ENCODE data around the gene PADI3.

The PADI3 gene

GRCh38 chr1:17274186-17275170 lies 25.6 kb downstream of the PADI3 start:
- peak; percentile 57 for DNase-seq (ENCODE audit: low spot score)

- no peak for DNase-seq (ENCODE audit: low spot score)
Observed at GRCh38 chr1:17276568-17276967, 27.7 kb downstream of the PADI3 start.

- DNase-seq (ENCODE audit: low spot score): no peak
Observed at GRCh38 chr1:17277511-17278159, 28.7 kb downstream of the PADI3 start.

- no peak for DNase-seq (ENCODE audit: low spot score)
Observed at GRCh38 chr1:17278996-17279830, 30.3 kb downstream of the PADI3 start.

GRCh38 chr1:17280436-17280835 lies 31.5 kb downstream of the PADI3 start:
- no peak for DNase-seq (ENCODE audit: low spot score)

GRCh38 chr1:17280894-17281293 lies 32.0 kb downstream of the PADI3 start:
- no peak for DNase-seq (ENCODE audit: low spot score)

GRCh38 chr1:17281775-17282181 lies 32.9 kb downstream of the PADI3 start:
- no peak for DNase-seq (ENCODE audit: low spot score)

GRCh38 chr1:17282836-17283235 lies 33.9 kb downstream of the PADI3 start:
- DNase-seq (ENCODE audit: low spot score): no peak

- DNase-seq (ENCODE audit: low spot score): no peak
Observed at GRCh38 chr1:17286646-17287045, 37.7 kb downstream of the PADI3 start.

GRCh38 chr1:17287130-17287776 lies 38.4 kb downstream of the PADI3 start:
- DNase-seq (ENCODE audit: low spot score): no peak

GRCh38 chr1:17289721-17290120 lies 40.8 kb downstream of the PADI3 start:
- DNase-seq (ENCODE audit: low spot score): no peak

- DNase-seq (ENCODE audit: low spot score): no peak
Observed at GRCh38 chr1:17290553-17290952, 41.7 kb downstream of the PADI3 start.

GRCh38 chr1:17292299-17293160 lies 43.6 kb downstream of the PADI3 start:
- DNase-seq (ENCODE audit: low spot score): no peak

GRCh38 chr1:17293681-17294425 lies 45.0 kb downstream of the PADI3 start:
- DNase-seq (ENCODE audit: low spot score): no peak

GRCh38 chr1:17295292-17295691 lies 46.4 kb downstream of the PADI3 start:
- no peak for DNase-seq (ENCODE audit: low spot score)

- DNase-seq (ENCODE audit: low spot score): no peak
Observed at GRCh38 chr1:17296086-17296485, 47.2 kb downstream of the PADI3 start.

- DNase-seq (ENCODE audit: low spot score): no peak
Observed at GRCh38 chr1:17297991-17298390, 49.1 kb downstream of the PADI3 start.

- DNase-seq (ENCODE audit: low spot score): peak; percentile 17
Observed at GRCh38 chr1:17301767-17302166, 52.9 kb downstream of the PADI3 start.

GRCh38 chr1:17304151-17304825 lies 55.4 kb downstream of the PADI3 start:
- no peak for DNase-seq (ENCODE audit: low spot score)

- DNase-seq (ENCODE audit: low spot score): no peak
Observed at GRCh38 chr1:17304826-17305175, 55.9 kb downstream of the PADI3 start.

Measured in NAMALWA (cell line).